Measurements from ENCODE around the gene DCDC2C.

- TF ChIP-seq CTCF (conservative IDR thresholded peaks at IDR 0.05; ENCODE audit: low read depth in 2 of 2) = no peak
- TF ChIP-seq EZH2phosphoT487 (IDR thresholded peaks at IDR 0.05; ENCODE audit: unreplicated experiment) = no peak
- TF ChIP-seq JUNB (IDR thresholded peaks at IDR 0.05; ENCODE audit: unreplicated experiment) = no peak
- TF ChIP-seq POLR2AphosphoS5 (IDR thresholded peaks at IDR 0.05; ENCODE audit: low read depth) = no peak
- TF ChIP-seq EZH2 (IDR thresholded peaks at IDR 0.05; ENCODE audit: low read depth, unreplicated experiment) = no peak
- TF ChIP-seq STAT1 (IDR thresholded peaks at IDR 0.05; ENCODE audit: unreplicated experiment) = no peak
- no peak for TF ChIP-seq CREB1 (CRISPR knock-in tag; IDR thresholded peaks at IDR 0.05; ENCODE audit: low read depth)
Measured at GRCh38 chr2:3876685-3877084, 173.3 kb downstream of the DCDC2C start.

Data from GM23338 (cell line).